ENCODE measurements around the gene ZDHHC11.

DNA sequence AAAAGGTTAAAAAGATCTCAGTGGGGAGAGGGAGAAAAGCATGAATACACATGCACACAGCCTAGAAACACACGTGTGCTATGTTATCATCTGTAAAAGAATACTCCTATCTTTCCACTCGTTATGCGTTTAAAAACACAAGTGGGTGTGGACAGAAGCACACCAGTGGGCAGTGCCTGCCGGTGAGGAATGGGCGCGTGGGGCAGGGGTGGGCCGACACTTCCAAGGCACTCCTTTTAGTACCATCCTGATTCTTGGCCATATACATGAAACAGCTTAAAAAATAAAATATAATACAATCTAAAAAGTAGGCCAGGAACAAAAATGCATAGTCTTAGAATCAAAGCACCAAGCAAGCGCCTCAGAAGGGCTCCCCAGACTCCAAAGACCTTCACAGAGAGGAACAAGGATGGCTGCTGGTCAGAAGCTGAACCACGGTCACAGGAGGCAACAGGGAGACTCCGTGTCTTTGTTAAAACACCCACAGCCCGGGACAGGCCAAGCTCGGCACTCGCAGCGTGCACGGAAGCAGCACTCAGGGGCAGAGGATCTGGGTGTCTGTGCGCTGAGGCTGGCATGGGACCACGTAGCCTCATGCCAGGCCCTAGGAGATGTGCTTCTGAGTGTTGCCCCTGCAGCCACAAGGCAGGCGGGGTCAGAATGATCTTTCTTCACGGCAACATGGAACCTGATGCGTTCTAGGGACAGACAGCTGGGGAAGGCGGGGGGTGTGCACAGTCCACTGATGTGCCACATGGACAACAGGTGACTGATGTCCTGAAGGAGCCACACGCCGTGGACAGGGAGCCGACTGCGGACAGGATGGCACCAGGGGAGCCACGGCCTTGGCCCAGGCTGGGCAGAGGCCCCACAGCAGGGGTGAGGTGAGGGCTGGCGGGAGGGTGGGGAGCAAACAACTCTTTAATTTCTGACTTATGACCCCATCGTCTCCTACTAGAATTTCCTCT lies 25.9 kb upstream of the ZDHHC11 start:
- TF ChIP-seq, protein P1, sequence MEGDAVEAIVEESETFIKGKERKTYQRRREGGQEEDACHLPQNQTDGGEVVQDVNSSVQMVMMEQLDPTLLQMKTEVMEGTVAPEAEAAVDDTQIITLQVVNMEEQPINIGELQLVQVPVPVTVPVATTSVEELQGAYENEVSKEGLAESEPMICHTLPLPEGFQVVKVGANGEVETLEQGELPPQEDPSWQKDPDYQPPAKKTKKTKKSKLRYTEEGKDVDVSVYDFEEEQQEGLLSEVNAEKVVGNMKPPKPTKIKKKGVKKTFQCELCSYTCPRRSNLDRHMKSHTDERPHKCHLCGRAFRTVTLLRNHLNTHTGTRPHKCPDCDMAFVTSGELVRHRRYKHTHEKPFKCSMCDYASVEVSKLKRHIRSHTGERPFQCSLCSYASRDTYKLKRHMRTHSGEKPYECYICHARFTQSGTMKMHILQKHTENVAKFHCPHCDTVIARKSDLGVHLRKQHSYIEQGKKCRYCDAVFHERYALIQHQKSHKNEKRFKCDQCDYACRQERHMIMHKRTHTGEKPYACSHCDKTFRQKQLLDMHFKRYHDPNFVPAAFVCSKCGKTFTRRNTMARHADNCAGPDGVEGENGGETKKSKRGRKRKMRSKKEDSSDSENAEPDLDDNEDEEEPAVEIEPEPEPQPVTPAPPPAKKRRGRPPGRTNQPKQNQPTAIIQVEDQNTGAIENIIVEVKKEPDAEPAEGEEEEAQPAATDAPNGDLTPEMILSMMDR (conservative IDR thresholded peaks at IDR 0.05 in 1 of 2, IDR thresholded peaks at IDR 0.05 in 1 of 2; ENCODE audit: extremely low read depth in 1 of 2, insufficient read depth in 1 of 2, low read depth in 1 of 2, low read length in 2 of 2): no peak
- TF ChIP-seq EZH2 (IDR thresholded peaks at IDR 0.05; ENCODE audit: borderline replicate concordance, low read length): no peak
